GM12878 (cell line): ENCODE results near the gene MYCBP2. TPM values are rescaled to one million over a fixed set of nuclear protein-coding genes. Genes with fewer than 3 reads are reported as not detected.

Experiments used
- ATAC-seq: fragments of 200-7000 bp; cut with Tn5 transposase; 3 replicates; pipeline ENCODE4 v1.9.1; 2020; ENCODE audit warnings: mild to moderate bottlenecking, moderate library complexity
- BruUV-seq: library from RNA; stranded (reverse); fragments of 400-500 nt; replicated peaks from 2 replicates; lab custom pipeline; 2021; lab: Mats Ljungman, UMichigan
- CTCF ChIA-PET: fragments of 300-600 bp; sonication (Branson Sonifier 250); formaldehyde crosslinking; extraction: SDS; loops from one replicate; lab custom pipeline; 2021; ENCODE audit warnings: inconsistent platforms; lab: Yijun Ruan, JAX
- POLR2A ChIA-PET: fragments of 350-600 bp; formaldehyde crosslinking; extraction: SDS; loops from one replicate; lab custom pipeline; 2021; ENCODE audit warnings: inconsistent platforms; lab: Charles Lee
- RAD21 ChIA-PET: fragments of 300-600 bp; sonication (Branson Sonifier 250); formaldehyde crosslinking; loops from one replicate; lab custom pipeline; 2023; ENCODE audit warnings: antibody characterized with exemption; ENCODE audit not compliant: unreplicated experiment; lab: Charles Lee
- SMC1A ChIA-PET: fragments of 300-600 bp; sonication (Branson Sonifier 250); formaldehyde crosslinking; loops from one replicate; lab custom pipeline; 2023; ENCODE audit not compliant: unreplicated experiment, uncharacterized antibody; lab: Charles Lee
- DNase-seq: peaks from one replicate; pipeline ENCODE4 v3.0.0-alpha.2; 2011; ENCODE audit warnings: low read depth, low spot score
- FAIRE-seq: peaks from 3 replicates; lab custom pipeline; 2011; peaks lifted over from hg19 to GRCh38; lab: Jason Lieb, UNC
- H2AFZ ChIP-seq: 2 replicates; pipeline ENCODE4 v1.6.0; 2011; ENCODE audit warnings: low read depth, low read length, control low read depth; ENCODE audit not compliant: control insufficient read depth
- H3K27ac ChIP-seq: 2 replicates; pipeline ENCODE4 v1.5.1; 2011; ENCODE audit warnings: control low read depth; ENCODE audit not compliant: control insufficient read depth, insufficient read depth
- H3K27me3 ChIP-seq, 2 experiments: replicated peaks in 1 of 2; 2 replicates each; pipeline versions ENCODE4 v1.6.0 to v1.6.1; 2011; ENCODE audit warnings: low read length in 1 of 2; ENCODE audit not compliant: control insufficient read depth in 2 of 2, insufficient read depth in 2 of 2
- H3K36me3 ChIP-seq, 2 experiments: 2 replicates each; pipeline ENCODE4 v1.5.1; 2011; ENCODE audit warnings: low read length in 1 of 2; ENCODE audit not compliant: control insufficient read depth in 2 of 2, insufficient read depth in 2 of 2
- H3K4me1 ChIP-seq: 2 replicates; pipeline ENCODE4 v1.6.1; 2011; ENCODE audit warnings: mild to moderate bottlenecking, low read length, moderate library complexity, mixed read lengths; ENCODE audit not compliant: control insufficient read depth, insufficient read depth
- H3K4me2 ChIP-seq: 2 replicates; pipeline ENCODE4 v1.6.0; 2011; ENCODE audit warnings: control low read depth; ENCODE audit not compliant: control insufficient read depth, insufficient read depth
- H3K4me3 ChIP-seq: fragments of 200-600 bp; sonication (generic); 2 replicates; pipeline ENCODE4 v1.5.1; 2016
- H3K79me2 ChIP-seq: 2 replicates; pipeline ENCODE4 v1.6.0; 2011; ENCODE audit warnings: low read length; ENCODE audit not compliant: control insufficient read depth, insufficient read depth
- H3K9ac ChIP-seq: 2 replicates; pipeline ENCODE4 v1.8.0; 2011; ENCODE audit warnings: low read length, control low read depth, mixed read lengths; ENCODE audit not compliant: control insufficient read depth, insufficient read depth
- H3K9me3 ChIP-seq: replicated peaks from 3 replicates; pipeline ENCODE4 v1.5.1; 2011; ENCODE audit warnings: mild to moderate bottlenecking, low read length; ENCODE audit not compliant: control insufficient read depth, insufficient read depth
- H4K20me1 ChIP-seq: 2 replicates; pipeline ENCODE4 v1.6.0; 2011; ENCODE audit not compliant: control insufficient read depth, insufficient read depth
- CBFB ChIP-seq: IDR thresholded peaks from 2 replicates; pipeline ENCODE4 v1.6.1; 2016; ENCODE audit warnings: antibody characterized with exemption, low read depth
- CBX3 ChIP-seq: fragments of 200-600 bp; sonication (generic); IDR thresholded peaks from 2 replicates; pipeline ENCODE4 v1.6.1; 2016; ENCODE audit warnings: low read depth, borderline replicate concordance
- HSF1 ChIP-seq: fragments of 150-350 bp; IDR thresholded peaks from 2 replicates; pipeline ENCODE4 v1.6.1; 2014; ENCODE audit warnings: mild to moderate bottlenecking, low read depth, low read length
- KAT2A ChIP-seq: conservative IDR thresholded peaks from 2 replicates; pipeline ENCODE4 v1.6.1; 2011; ENCODE audit warnings: low read depth, low read length; ENCODE audit not compliant: control insufficient read depth
- NRF1 ChIP-seq: conservative IDR thresholded peaks from 2 replicates; pipeline ENCODE4 v1.6.1; 2011; ENCODE audit warnings: mild to moderate bottlenecking, low read depth, low read length, improper control_type of control experiment
- RELB ChIP-seq: fragments of 450-650 bp; IDR thresholded peaks from 2 replicates; pipeline ENCODE4 v1.6.1; 2017; ENCODE audit warnings: low read depth, mild to moderate bottlenecking, moderate library complexity
- REST ChIP-seq: IDR thresholded peaks from 2 replicates; pipeline ENCODE4 v1.6.1; 2012; ENCODE audit warnings: mild to moderate bottlenecking, low read depth, low read length
- SMARCA5 ChIP-seq: fragments of 450-650 bp; IDR thresholded peaks from 2 replicates; pipeline ENCODE4 v1.6.1; 2017; ENCODE audit warnings: mild to moderate bottlenecking
- USF1 ChIP-seq: IDR thresholded peaks from 2 replicates; pipeline ENCODE4 v1.6.1; 2011; ENCODE audit warnings: borderline replicate concordance, low read depth, mild to moderate bottlenecking, moderate library complexity, mixed read lengths, low read length; ENCODE audit not compliant: insufficient read depth; ENCODE audit errors: extremely low read length
- ZBED1 ChIP-seq: IDR thresholded peaks from 2 replicates; pipeline ENCODE4 v1.6.1; 2016; ENCODE audit warnings: borderline replicate concordance
- ZNF24 ChIP-seq: fragments of 450-650 bp; IDR thresholded peaks from 2 replicates; pipeline ENCODE4 v1.6.1; 2017; ENCODE audit warnings: antibody characterized with exemption, mild to moderate bottlenecking
- WGBS: methylation state at CpG from one replicate; pipeline ENCODE4 v1.1.6; 2016; ENCODE audit warnings: low lambda C conversion rate; ENCODE audit not compliant: insufficient replicate concordance, insufficient coverage; ENCODE audit errors: missing lambda C conversion rate; 5-methylcytosine and 5-hydroxymethylcytosine counted together
- in situ Hi-C: fragments of 300-500 bp; cut with MboI; formaldehyde crosslinking; loops from 9 replicates; pipeline ENCODE4 v1.14.3; 2018; ENCODE audit warnings: mixed read lengths
- intact Hi-C: fragments of 100-400 bp; cut with micrococcal nuclease; formaldehyde crosslinking; loops from one replicate; pipeline ENCODE4 v1.14.2; 2022; ENCODE audit not compliant: unreplicated experiment
- polyA plus RNA-seq, 11 experiments: library from polyadenylated mRNA; depleted of rRNA in 4 of 11; unstranded in 6 of 11; stranded (reverse) in 5 of 11; fragments of >200 nt; fragmentation: Nextera tagmentation in 4 of 11; fragmentation: Illumina TruSeq in 1 of 11; extraction: Ambion mirVana in 4 of 11; extraction: Trizol in 1 of 11; gene quantifications; 1 replicate in 1 of 11; 2 replicates in 10 of 11; pipeline versions ENCODE4 v1.2.1 to v1.2.3, GENCODE V29; 2011 to 2016; ENCODE audit warnings: inconsistent platforms in 2 of 11, missing spikeins in 2 of 11, low read depth in 1 of 11
- total RNA-seq, 4 experiments: library from RNA; depleted of rRNA in 3 of 4; stranded (reverse); fragments of >200 nt in 3 of 4; fragmentation: Illumina TruSeq in 1 of 4; extraction: Trizol in 1 of 4; gene quantifications; 2 replicates each; pipeline versions ENCODE4 v1.2.1 to v1.2.3, GENCODE V29; 2013 to 2021

MYCBP2 gene
- total and polyA plus RNA-seq, 10 of the 15 experiments (the other 5 are each of a cell fraction or from before 2014, with no cell fraction given): 51.9 to 152 (median 98.2) TPM

GRCh38 chr13:77056886-77057285 is 270.0 kb downstream of the MYCBP2 start:
- in situ Hi-C loops (no loop called here), intact Hi-C loops (no loop called here)
- ChIA-PET CTCF (no interaction called here), POLR2A (no interaction called here), RAD21 (no interaction called here), SMC1A (interaction anchor here (1.0 to 1.5 kb wide), 4 partner anchors 14 to 129 kb away, joined by 3 read pairs; no protein-coding TSS in a partner anchor)
- no peak for ATAC-seq
- DNase-seq: no peak
- Histone ChIP-seq H4K20me1 (no peaks in the 10 kb centered on the region), H3K27ac (no peak overlapping the region), H3K36me3 (peaks cover 7 to 50% of the 10 kb centered on the region in 2 experiments), H2AFZ (no peak overlapping the region), H3K9me3 (no peaks in the 10 kb centered on the region), H3K4me2 (no peak overlapping the region), H3K9ac (no peak overlapping the region), H3K4me1 (no peaks in the 10 kb centered on the region), H3K79me2 (no peaks in the 10 kb centered on the region), H3K4me3 (no peak overlapping the region), H3K27me3 (no peaks in the 10 kb centered on the region)
- BruUV-seq: no TSS peak
- TF ChIP-seq SMARCA5: no peak
- TF ChIP-seq NRF1: no peak
- TF ChIP-seq CBFB: no peak
- TF ChIP-seq USF1: no peak
- no peak for TF ChIP-seq ZNF24
- no peak for TF ChIP-seq ZBED1
- TF ChIP-seq RELB: no peak
- TF ChIP-seq HSF1: no peak
- TF ChIP-seq CBX3: no peak
- no peak for TF ChIP-seq REST
- TF ChIP-seq KAT2A: no peak
- 97% methylated on average over 3 of the region's 3 CpGs for WGBS
- no peak for FAIRE-seq
